NCI-H2081 treated with DMSO at 0.1 percent for 48 hours (cell line): ENCODE data around the gene FAM174C.
A peak's percentile ranks its signal among the peaks of the same experiment; 100 is the strongest.

Experiments
- DNase-seq: peaks from one replicate; lab custom pipeline; 2025; lab: John Stamatoyannopoulos, UW

The FAM174C gene

DNA sequence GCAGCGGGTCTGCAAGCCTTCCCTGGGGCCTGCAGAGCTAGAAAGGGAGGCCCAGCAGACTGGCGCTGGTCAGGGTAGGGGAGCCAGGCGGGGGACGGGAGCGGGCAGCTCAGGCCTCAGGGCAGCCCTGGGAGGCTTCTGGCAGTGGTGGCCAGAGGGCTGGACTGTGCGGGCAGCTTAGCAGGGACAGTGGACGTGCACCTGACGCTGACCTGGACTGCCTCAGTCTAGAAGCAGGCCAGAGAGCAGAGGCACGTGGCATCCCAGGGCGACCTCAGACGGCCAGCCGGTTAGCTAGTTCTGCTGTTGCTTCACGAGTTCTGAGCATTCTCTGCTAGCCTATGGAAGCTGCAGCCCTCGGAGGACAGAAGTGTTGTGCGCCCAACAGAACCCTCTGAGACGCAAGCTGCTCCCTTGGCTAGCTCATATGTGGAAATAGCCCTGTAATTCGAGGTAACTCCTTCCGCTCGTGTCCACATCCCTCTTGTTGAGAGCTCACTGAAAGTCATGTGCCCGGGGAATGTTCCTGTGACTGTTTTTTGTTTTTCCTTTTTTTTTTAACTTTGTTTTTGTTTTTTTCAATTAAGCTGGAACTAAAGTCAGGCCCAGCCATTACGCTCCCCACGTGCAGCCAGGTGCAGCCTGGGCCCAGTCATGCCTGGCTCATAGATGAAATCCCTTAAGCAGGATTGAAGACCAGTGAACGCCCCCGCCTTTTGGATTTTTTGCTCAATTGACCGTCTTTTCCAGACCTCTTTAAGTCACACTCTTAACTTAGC is 1.9 kb upstream of the FAM174C start:
- no peak for DNase-seq

DNA sequence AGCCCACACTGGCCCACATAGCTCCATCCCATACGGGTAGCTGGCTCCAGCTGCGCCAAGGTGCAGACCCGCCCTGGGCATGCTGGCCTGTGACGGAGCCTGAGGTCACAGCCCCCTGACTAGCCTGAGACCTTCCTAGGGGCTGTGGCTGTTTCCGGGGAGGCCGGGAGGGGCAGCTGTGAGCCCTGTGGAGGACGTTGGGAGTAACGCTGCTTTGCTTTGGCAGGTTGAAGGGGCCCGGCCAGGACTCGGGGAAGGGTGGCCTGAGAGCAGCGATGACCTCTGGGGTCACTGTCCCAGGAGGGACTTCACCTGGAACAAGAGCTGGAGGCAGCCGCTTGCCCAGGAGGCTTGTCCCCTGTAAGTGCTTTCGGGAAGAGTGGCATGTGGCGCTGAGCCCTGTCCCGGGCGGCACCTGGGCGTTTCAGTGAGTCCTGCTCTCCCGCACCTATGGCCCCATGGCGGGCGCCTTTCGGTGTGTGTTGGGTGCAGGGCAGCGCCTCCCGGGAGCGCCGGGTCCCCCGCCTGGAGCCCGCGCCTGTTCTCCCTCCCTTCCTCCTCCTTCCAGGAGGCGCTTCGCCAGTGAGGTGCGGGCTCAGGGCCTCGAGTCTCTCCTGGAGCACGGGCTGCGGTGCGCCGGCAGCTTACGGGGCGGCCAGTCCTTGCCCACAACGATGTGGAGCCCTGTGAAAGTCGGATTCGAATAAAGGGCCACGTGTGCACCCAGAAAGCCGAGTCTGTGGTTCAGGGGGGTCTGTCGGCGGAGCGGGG is 1.1 kb upstream of the FAM174C start:
- no peak for DNase-seq

DNA sequence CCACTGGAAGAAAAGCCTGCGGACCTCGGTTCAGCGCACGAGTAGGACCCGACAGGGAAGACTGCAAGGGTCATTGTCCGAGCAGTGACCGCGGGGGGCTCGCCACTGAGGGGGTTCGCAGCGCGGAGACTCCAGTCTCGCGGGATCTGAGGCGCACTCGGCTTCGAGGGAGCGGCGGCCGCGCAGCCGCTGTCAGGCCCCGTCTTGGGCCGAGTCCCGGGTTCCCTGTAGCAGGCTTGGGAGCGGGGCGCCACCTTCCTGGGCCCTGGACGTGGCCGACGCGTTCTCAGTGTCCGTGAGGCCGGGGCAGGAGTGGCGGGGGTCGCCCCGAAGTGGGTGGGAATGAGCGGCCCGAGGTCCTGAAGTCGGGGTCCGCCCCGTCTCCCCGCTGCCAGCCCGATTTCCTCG is 474 bp upstream of the FAM174C start:
- DNase-seq: no peak

DNA sequence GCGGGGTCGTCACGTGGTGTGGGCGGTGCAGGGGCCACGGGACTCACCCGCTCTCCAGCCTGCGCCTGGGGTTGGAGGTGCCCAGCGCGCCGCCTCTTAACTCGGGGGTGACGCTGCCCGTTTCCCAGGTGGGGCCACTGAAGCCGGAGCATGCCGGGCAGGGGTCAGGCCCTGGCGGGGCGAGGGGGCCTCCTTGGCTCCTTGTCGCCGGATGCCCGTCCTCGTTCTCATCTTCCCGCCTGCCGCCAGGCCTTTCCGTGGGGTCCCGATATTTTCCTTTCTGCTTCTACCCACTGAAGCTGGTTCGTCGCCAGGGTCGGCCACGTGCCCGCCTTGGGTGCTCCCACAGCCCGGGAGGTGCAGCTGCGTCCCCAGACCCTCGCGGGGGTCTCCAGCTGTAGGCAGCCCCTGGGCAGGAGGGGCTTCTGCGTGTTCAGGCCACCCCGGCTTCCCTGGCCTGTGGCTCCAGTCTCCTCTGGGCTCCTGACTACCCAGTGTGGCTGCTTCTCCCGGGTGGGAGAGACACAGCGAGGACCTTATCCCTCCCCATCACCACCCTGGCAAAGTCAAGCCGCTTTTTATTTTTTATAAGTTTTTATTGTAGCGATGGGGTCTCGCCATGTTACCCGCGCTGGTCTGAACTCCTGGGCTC is 772 bp downstream of the FAM174C start:
- no peak for DNase-seq

DNA sequence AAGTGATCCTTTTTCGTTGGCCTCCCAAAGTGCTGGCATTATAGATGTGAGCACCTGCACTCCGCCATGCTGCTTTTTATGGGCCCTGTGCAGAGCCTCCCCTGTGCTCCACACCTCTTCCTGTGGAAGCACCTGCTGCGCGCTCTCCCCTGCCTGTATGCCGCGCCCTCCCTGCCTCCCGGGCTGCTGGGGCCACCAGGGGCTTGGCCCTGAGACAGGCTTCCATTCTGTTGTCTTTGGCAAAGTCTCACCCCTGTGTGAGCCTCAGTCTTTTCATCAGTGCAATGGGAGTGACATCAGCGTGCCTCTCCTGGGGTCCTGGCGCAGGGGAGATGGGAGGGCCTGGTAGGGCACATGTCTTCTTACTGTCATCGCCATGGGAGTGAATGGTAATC is 1.3 kb downstream of the FAM174C start:
- DNase-seq: no peak

DNA sequence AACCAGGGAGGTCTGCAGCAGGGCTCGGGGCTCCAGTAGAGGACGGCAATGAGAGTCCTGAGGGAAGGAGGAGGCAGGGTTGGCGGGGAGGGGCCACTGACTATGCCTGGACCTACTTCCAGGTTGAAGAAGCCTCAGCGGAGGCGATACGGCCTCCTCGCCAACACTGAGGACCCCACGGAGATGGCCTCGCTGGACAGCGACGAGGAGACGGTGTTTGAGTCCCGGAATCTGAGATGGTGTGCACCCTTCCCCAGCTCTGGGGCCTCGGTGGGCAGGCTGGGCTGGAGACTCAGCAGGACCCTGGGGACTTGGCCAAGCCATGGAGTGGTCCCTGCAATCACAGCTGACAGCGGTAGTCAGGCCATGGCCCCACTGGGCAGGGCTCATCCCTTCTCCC is 1.7 kb downstream of the FAM174C start:
- DNase-seq: no peak

DNA sequence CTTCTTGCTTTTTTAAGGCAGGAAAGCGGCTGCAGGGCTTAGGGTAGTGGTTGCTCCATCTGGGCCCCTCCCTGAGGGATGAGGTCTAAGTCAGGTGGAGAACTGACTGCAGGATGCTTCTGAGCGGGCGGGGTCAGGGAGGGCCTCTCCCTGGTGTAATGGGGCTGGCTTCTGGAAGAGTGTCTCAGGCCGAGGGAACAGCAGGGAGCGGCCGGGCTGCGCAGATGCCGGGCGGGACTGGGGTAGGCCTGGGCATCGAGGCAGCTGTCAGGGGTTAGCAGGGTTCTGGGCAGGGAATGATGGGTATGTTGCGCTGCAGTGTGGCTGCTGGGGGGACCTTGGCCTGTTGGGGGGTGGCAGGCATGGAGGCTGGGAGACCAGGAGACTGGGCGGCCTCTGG is 2.7 kb downstream of the FAM174C start:
- DNase-seq: no peak

DNA sequence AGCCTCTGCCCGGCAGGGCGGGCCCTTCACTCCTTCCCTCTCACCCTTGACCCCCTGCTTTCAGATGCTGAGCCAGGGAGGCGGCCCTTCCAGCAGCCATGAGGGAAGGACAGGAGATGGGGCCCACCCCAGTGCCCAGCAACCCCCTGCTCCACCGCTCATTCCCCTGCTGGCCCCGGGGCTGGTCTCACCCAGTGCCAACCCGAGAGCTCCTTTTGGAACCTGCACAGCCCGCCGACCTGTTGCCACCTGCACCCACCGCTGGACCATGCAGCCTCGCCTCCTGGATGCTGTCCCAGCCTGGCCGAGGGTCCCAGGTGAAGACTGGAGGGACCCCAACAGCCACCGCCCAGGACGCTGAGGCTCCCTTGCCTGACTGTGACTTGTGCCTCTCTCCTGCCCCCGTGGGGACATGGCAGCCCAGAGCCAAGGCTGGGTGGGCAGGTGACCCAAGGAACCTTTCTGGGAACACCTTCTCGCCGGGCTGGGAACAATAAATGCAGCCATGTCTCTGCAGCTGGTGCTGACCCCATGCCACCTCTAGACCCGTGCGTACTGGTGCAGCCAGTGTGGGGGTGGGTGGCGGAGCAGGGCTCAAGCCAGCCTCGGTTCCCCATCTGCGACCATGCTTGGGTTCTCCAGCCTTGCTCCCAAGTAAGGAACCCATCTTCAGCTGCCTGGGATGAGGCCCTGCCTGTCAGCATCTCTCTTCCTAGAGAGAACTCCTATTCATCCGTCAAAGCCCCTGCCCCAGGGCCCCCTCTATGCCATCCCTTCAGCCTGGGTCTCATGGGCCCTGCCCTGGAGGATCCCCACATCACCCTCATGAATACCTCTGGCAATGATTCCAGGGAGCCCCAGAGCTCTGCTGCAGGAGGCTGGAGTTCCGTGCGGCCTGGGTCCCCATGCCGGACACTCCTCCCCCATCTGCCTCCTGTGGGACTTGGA is 3.7 kb downstream of the FAM174C start:
- no peak for DNase-seq

DNA sequence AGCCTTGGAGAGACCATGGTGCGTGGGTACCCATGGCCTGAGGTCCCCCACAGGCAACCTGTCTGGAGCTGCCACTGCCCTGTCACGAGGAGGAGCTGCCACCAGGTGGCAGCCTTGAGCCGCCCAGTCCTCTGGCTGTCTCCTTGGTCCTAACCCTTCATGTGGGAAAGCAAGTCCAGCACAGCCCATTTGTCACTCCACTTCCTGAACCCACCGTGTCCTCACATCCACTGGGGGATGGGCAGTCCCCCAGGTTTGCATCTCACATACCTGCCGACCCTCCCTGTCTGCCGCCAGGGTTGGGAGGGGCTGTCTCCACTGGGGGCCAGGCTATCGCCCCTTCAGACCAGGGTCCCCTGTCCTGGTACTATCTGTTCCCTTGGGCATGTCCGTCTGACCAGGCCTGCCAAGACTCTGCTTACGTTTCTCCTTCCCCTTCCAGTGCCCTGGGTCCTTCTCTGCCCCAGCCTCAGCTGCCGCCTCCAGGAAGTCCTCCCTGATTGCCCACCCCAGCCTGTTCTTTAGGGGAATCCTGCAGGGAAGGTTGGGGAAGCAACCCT is 4.5 kb downstream of the FAM174C start:
- DNase-seq: peak; percentile 17

DNA sequence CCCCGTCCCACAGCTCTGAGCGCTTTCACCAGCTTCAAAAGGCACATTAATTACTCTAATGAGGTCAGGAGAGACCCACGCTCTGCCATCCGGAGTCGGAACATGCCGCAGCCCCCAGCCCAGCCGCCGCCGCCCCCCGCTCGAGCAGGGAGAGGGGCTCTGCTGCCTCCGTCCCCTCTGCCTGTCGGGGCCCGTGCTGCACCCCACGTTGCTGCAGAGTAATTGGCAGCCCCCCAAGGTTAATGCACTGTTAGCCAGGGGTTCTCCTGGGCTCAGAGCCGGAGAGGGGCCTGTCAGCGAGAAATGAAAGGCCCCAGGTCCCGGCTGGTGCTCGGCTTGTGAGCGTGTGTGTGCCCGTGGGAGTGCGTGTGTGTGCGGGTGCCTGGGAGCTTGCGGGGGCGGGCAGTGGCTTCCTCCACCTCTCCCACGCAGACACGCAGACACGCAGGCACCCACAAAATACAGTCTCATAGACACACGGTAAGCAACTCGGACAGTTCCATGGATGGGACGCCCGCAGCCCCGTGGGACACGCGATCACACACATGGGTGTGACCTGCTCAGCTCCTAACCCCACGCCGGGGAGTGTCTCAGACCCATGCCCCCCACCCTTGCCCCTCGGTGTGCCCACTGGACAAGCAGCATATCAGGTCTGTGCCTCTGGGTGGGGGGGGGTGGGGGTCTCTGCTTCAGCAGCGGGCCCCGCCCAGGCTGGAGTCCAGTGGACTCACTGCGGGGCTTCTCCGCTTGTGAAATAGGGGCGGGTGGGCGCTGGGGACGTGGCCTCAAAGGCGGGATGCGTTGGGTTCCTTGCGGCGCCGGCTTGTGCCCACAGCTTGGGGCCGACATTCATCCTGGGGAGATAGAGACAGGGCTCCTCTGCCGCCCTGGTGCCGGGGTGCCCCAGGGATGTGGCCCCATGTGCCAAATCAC is 5.6 kb downstream of the FAM174C start:
- DNase-seq: no peak

DNA sequence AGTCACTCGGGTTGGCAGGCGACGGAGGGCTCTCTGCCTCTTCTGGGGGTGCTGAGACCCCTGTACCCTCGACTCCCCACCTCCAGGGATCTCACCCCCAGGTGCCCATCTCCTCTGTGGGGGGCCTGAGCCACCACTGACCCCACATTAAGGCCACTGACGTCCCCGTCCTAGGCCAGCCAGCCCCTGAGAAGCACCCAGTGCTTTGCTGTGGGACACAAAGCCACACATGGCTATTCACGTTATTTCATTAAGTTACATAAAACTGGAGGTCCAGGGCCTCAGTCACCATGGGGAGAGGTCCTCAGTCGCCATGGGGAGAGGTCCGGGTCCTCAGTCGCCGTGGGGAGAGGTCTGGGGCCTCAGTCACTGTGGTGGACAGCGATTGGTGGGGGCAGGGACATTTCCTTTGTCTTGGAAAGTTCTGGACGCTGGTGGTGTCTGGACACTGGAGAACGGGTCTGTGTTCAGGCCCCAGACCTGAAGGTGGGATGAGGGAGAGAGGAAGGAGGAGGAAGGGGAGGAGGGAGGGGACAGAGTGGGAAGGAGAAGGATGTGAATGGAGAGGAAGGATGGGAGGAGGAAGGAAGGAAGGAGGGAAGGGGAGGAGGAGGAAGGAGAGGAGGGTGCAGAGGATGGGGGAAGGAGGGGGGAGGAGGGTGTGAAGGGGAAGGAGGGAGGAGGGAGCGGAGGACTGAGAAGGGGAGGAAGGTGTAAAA is 6.4 kb downstream of the FAM174C start:
- DNase-seq: no peak

DNA sequence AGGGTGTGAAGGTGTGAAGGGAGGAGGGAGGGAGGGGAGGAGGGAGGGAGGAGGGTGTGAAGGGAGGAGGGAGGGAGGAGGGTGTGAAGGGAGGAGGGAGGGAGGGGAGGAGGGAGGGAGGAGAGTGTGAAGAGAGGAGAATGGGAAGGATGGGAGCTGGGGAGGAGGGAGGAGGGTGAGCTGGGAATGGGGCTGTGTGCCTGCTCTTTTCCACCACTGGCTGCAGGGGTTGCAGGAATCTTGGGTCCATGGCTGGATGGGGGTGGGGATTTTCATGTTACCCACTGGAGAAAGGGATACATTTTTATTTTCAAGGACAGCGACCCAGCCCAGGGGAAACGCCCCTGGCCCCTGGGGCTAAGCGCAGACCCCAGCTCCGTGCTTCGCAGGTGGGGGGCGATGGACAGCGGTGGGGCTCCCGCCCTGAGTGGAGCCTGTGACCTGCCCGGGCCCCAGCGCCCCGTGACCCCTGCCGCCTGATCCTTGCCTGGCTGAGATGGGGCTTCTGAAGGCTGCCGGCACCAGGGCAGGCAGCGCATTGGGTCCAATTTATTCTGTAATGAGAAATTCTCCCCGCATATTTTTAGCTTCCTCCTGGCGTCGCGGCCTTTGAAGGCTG is 7.4 kb downstream of the FAM174C start:
- DNase-seq: no peak

DNA sequence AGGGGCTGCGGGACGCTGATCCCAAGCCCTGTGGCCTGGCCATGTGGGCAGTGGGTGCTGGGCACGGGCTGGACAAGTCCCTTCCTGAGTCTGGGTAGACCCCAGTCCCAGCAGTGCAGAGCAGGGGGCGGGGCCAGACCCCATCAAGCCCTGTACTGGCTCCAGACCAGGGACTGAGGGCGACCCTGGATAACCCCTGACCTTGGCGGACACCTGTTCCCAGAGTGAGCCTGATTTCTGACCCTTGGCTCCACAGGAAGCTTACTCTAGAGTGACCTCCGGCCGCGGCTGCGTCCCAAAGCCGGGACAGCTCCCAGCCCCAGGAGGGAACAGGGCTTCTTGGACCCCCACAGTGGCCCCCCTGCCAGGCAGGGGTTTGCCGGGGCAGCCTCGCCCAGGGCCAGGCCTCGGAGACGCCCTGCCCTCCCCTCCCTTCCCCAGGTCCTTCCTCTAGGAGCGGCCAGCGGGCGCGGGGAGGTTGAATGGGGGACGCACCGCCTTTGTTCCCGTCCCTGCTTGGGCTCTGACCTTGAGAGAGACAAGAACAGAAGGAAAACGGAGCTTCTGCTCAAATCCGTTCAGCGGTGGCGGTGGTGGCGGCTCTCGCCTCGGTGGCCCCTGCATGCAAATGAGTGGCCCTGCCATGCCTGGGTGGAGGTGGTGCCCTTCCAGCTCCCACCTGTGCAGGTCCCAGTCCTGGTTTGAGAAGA is 8.0 kb downstream of the FAM174C start:
- DNase-seq: no peak

DNA sequence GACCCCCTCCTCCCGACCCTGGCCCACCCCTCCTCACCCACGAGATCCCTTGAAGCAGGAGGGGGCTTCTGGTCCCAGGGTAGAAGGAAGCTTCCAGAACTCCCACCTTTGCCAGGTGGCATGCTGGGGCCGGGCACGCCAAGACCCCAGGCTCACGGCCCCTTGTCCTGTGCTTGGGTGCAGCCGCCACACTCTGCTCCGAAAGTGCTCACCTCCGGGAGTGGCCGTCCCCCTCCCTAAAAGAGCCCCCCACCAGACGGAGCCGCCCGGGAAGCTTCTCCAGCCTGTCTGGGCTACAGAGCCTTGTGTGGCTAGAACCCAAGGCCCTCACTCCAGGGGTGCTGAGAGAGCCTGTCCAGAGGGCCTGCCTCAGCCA is 8.6 kb downstream of the FAM174C start:
- DNase-seq: no peak

DNA sequence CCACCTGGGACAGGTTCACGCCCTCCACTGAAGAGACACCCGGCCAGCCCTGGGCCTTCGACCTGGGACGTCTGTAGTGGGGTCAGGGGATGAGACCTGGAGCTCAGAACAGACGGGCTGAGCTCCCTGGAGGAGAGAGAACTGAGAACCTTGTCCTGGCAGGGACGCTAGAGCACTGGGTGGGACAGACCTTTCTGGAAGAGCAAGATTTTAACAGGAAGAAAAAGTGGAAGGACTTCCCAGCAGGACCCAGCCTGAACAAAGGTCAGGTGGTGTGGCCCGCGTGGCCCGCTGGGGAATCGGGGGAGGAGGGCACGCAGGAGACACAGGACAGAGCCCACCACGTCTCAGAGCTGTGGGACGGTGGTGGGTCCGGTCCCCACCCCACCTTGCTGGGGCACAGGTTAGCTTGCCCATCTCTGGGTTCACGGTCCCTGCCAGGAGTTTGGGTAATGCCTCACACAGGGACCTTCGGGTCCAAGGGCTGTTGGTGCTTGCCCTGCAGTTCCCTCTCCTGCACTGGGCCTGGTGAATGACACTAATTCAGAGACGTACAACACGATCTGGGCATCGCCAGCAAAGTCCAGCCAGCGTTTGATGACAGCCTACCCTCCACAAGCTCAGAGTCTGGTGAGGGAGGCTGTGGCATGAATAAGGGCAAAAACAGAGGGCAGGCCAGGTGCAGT is 9.1 kb downstream of the FAM174C start:
- no peak for DNase-seq

DNA sequence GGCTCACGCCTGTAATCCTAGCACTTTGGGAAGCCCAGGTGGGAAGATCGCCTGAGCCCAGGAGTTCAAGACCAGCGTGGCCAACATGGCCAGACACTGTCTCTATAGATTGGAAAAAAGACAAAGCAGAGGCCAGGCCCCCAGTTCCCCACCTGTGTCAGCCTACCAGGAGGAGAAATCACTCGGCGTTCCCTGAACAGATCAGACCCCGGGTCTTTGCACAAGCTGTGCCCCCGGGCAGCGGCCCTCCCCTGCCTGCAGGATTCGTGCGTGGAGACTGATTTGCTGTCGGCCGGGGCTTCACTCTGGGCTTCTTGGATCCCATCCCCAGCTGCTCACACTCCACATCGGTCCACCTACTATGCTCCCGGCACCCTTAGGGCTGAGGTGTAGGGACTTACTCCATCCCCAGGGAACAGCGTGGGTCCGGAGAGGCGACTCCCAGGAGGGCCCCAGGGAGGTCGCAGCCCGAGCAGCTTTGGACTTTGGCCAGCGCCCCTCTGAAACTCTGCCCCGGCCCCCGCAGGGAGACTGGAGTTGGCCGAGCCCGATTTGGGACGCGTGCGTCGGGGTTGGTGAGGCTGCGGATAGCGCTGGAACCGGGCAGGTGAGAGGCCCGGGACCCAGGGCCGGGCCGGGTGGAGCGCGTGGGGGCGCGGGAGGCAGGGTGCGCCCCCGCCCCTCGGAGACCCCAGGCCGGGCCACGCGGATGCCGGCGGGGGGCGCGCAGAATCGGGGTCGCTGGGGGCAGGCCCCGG is 9.8 kb downstream of the FAM174C start:
- DNase-seq: no peak

DNA sequence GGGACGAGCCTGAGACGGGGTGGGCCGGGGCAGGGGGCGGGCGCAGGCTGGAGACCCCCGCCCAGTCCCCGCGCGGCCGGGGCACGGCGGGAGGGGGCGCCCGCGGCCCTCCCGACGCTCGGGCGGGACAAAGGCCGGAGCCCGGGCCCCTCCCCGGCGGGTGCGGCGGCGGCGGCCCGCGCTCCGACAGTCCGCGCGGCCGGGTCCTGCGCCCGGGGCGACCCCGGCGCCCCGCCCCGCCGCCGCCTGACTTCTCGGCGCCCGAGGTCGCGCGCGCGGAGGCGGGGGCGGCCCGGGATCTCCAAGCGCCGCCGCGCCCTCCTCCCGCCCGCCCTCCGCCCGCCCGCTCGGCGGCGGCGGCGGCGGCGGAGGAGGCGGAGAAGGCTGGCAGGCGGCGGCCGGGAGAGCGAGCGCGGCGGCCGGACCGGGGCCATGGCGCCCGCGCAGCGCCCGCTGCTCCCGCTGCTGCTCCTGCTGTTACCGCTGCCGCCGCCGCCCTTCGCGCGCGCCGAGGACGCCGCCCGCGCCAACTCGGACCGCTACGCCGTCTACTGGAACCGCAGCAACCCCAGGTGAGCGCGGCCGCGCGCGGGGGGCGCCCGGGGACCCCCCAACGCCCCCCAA is 10.5 kb downstream of the FAM174C start, which contains the start of gene EFNA2:
Gene EFNA2, plus strand, starts transcription at position 137 of the 624 bp plus-strand sequence. Its CDS starts 296 bp downstream, at position 433.
- no peak for DNase-seq
